Effector memory CD4-positive, alpha-beta T cell (primary cell): ENCODE results near the gene IL12RB2.

Source experiments
- DNase-seq, 3 donors: peaks; one replicate each; pipeline ENCODE4 v3.0.0-alpha.2; 2020
- H3K27ac ChIP-seq: 2 replicates; pipeline ENCODE4 v1.7.0; 2013; ENCODE audit warnings: mild to moderate bottlenecking, low read length, moderate library complexity; ENCODE audit not compliant: insufficient read depth, poor library complexity, severe bottlenecking
- H3K27me3 ChIP-seq: replicated peaks from 2 replicates; pipeline ENCODE4 v1.7.0; 2013; ENCODE audit warnings: mild to moderate bottlenecking, low read length; ENCODE audit not compliant: insufficient read depth, control insufficient read depth, poor library complexity, severe bottlenecking
- H3K36me3 ChIP-seq: 2 replicates; pipeline ENCODE4 v1.7.0; 2013; ENCODE audit warnings: mild to moderate bottlenecking, low read length, moderate library complexity; ENCODE audit not compliant: control insufficient read depth, insufficient read depth
- H3K4me1 ChIP-seq: 2 replicates; pipeline ENCODE4 v1.7.0; 2013; ENCODE audit warnings: low read length, mild to moderate bottlenecking; ENCODE audit not compliant: control insufficient read depth, insufficient read depth, poor library complexity, severe bottlenecking
- H3K4me3 ChIP-seq: 2 replicates; pipeline ENCODE4 v1.7.0; 2013; ENCODE audit warnings: low read length, low read depth, mild to moderate bottlenecking; ENCODE audit not compliant: insufficient read depth, poor library complexity, severe bottlenecking
- H3K9me3 ChIP-seq: 2 replicates; pipeline ENCODE4 v1.7.0; 2013; ENCODE audit warnings: mild to moderate bottlenecking, low read length, moderate library complexity; ENCODE audit not compliant: control insufficient read depth
- total RNA-seq, 3 donors: gene quantifications; one replicate each; lab custom pipeline; 2026; lab: John Stamatoyannopoulos, UW

The IL12RB2 gene, protein sequence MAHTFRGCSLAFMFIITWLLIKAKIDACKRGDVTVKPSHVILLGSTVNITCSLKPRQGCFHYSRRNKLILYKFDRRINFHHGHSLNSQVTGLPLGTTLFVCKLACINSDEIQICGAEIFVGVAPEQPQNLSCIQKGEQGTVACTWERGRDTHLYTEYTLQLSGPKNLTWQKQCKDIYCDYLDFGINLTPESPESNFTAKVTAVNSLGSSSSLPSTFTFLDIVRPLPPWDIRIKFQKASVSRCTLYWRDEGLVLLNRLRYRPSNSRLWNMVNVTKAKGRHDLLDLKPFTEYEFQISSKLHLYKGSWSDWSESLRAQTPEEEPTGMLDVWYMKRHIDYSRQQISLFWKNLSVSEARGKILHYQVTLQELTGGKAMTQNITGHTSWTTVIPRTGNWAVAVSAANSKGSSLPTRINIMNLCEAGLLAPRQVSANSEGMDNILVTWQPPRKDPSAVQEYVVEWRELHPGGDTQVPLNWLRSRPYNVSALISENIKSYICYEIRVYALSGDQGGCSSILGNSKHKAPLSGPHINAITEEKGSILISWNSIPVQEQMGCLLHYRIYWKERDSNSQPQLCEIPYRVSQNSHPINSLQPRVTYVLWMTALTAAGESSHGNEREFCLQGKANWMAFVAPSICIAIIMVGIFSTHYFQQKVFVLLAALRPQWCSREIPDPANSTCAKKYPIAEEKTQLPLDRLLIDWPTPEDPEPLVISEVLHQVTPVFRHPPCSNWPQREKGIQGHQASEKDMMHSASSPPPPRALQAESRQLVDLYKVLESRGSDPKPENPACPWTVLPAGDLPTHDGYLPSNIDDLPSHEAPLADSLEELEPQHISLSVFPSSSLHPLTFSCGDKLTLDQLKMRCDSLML
- 11.2 to 40.1 (median 12.2) reads per million in 3 donors for total RNA-seq

DNA sequence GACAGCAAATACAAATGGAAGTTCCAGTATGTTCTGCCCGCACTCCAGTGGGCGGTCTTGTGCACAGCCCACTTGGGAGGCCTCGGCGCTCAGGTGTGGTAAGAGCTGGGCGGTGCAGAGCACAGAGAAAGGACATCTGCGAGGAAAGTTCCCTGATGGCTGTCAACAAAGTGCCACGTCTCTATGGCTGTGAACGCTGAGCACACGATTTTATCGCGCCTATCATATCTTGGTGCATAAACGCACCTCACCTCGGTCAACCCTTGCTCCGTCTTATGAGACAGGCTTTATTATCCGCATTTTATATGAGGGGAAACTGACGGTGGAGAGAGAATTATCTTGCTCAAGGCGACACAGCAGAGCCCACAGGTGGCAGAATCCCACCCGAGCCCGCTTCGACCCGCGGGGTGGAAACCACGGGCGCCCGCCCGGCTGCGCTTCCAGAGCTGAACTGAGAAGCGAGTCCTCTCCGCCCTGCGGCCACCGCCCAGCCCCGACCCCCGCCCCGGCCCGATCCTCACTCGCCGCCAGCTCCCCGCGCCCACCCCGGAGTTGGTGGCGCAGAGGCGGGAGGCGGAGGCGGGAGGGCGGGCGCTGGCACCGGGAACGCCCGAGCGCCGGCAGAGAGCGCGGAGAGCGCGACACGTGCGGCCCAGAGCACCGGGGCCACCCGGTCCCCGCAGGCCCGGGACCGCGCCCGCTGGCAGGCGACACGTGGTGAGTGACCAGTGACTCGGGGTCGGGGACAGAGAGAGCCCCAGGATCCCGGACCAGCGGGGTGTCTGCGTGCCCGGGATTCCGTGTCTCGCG lies at the start of gene IL12RB2:
Gene IL12RB2, plus strand, starts transcription at position 623 of the 810 bp plus-strand sequence. CDS start 12,496 bp downstream, outside the sequence.
- Histone ChIP-seq H3K36me3 (no peaks in the 10 kb centered on the region), H3K4me1 (peaks cover 10% of the 10 kb centered on the region), H3K9me3 (no peaks in the 10 kb centered on the region), H3K4me3 (peak within 1 kb of the TSS; percentile 29), H3K27me3 (peaks cover 6% of the 10 kb centered on the region), H3K27ac (no peak within 1 kb of the TSS)
- peak in 1 of 3 donors; percentile 40 for DNase-seq

DNA sequence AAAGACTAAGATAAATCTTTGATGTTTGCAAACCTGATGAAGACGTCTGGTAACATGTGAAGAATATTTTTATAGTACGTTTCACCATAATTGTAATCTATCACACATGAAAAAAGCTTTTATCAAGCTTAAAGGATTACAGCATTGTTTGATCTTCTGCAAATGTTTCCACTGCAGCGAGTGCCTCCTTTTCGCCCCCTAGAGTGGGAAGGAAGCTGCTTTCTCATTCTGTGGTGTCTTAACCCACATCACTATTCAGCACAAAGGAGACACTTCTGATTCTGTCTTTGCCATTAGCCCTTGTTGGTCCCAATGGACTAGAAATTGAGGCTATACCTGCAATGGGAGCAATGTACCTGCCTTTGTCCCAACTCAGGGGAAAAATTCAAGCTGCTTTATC lies 46.0 kb upstream of the IL12RB2 start:
- Histone ChIP-seq H3K27me3 (no peaks in the 10 kb centered on the region), H3K27ac (no peak overlapping the region), H3K36me3 (no peaks in the 10 kb centered on the region), H3K4me3 (no peak overlapping the region), H3K4me1 (peaks cover 4% of the 10 kb centered on the region), H3K9me3 (no peaks in the 10 kb centered on the region)
- DNase-seq, result peak in 1 of 3 donors; percentile 0

DNA sequence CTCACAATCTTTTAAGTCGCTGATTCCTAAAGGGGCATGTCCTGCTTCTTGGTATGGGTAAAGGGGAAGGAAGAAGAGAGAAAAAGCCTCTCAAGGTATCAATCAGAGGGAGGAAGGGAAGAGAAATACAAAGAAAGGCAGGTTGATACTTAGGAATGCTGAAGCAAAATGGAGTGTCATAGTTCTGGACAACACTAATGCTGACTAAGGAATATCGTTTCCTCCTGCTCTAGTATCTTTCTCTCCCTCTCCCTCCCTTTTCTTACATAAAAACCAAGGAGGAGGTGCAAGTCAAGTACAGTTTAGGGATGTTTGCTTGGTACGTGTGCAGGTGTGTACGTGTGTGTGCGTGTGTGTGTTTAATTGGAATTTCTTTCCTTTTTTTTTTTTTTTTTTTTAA lies 44.9 kb upstream of the IL12RB2 start:
- Histone ChIP-seq H3K9me3 (no peaks in the 10 kb centered on the region), H3K4me3 (no peak overlapping the region), H3K27ac (no peak overlapping the region), H3K4me1 (peaks cover 4% of the 10 kb centered on the region), H3K27me3 (no peaks in the 10 kb centered on the region), H3K36me3 (no peaks in the 10 kb centered on the region)
- no peak for DNase-seq

DNA sequence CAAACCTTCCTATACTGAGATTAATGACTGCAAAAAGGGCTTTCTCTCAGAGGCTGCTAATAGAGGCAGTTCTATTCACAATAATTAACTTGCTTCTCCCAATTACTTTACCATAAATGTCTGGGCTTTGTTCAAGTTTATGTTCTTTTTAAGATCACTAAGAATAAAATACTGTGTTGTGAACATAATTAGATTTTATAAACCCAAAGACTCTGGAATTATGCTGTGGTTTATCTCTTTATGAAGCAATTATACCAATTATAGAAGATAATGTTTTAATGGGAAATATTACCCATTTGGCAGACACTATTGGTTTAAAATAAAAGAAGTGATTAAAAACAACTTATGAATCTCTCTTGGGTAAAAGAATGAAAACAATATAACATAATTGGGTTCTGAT lies 43.5 kb upstream of the IL12RB2 start:
- H3K36me3 ChIP-seq, result no peaks in the 10 kb centered on the region
- peaks cover 4% of the 10 kb centered on the region for H3K4me1 ChIP-seq
- DNase-seq, result no peak
- no peaks in the 10 kb centered on the region for H3K27me3 ChIP-seq
- H3K27ac ChIP-seq, result no peak overlapping the region
- H3K4me3 ChIP-seq, result no peak overlapping the region
- H3K9me3 ChIP-seq, result no peaks in the 10 kb centered on the region

DNA sequence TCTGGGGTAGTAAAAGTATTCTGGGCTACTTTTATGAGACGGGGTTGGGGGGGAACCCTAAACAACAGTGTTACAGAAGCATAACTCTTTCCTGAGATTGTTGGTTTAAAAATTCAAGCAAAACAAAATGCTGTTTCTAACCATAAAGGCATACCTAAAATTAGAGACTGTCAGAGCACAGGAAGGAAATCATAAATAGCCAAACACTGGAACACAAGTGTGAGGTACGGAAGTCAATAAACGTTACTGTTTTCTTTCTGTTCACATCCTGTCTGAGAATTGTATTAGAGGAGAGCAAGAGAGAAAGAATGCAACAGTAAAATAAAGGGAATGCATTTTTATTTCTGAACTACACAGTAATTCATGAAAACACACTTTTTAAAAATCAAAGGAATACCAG lies 42.8 kb upstream of the IL12RB2 start:
- no peaks in the 10 kb centered on the region for H3K36me3 ChIP-seq
- no peaks in the 10 kb centered on the region for H3K27me3 ChIP-seq
- H3K9me3 ChIP-seq, result no peaks in the 10 kb centered on the region
- H3K27ac ChIP-seq, result no peak overlapping the region
- no peak for DNase-seq
- H3K4me3 ChIP-seq, result peak overlapping the region; percentile 6
- H3K4me1 ChIP-seq, result peaks cover 4% of the 10 kb centered on the region

DNA sequence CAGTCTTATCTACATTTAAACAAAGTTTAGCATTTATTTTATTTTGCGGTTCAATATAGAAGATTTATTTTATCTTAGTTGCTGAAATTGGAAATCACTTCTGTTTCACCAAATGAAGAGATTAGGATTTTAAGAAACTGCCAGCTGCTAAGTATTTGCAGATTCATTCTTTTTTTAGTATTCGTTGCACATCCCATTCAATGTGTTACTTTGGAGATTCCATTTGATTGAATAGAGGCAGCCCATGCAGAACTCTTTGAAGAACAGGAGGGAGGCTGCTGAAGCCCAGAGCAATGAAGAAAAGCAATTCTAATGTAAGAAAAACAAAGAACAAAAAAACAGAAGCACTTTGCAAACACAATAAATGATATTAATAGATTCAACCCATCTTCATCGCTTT lies 38.6 kb upstream of the IL12RB2 start:
- Histone ChIP-seq H3K4me1 (no peaks in the 10 kb centered on the region), H3K36me3 (no peaks in the 10 kb centered on the region), H3K27ac (no peak overlapping the region), H3K9me3 (no peaks in the 10 kb centered on the region), H3K27me3 (no peaks in the 10 kb centered on the region), H3K4me3 (no peak overlapping the region)
- DNase-seq, result no peak

DNA sequence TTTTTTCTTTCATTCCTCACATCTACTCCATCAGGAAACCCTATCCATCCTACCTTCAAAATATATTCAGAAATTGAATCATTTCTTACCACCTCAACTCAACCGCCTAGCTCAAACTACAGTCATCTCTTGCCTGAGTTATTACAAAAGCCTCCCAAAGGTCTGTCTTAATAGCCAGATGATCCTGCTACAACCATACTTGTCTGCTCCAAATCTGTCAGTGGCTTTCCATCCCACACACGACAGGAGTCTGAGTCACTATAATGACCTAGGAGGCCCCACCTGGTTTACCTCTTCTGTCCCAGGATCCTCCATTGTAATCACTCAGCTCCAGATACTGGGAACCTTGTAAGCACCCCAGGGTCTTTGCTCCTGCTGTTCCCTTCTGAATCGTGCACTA lies 37.1 kb upstream of the IL12RB2 start:
- H3K9me3 ChIP-seq, result no peaks in the 10 kb centered on the region
- no peak for DNase-seq
- H3K27ac ChIP-seq, result no peak overlapping the region
- H3K4me3 ChIP-seq, result no peak overlapping the region
- no peaks in the 10 kb centered on the region for H3K27me3 ChIP-seq
- H3K36me3 ChIP-seq, result no peaks in the 10 kb centered on the region
- no peaks in the 10 kb centered on the region for H3K4me1 ChIP-seq

DNA sequence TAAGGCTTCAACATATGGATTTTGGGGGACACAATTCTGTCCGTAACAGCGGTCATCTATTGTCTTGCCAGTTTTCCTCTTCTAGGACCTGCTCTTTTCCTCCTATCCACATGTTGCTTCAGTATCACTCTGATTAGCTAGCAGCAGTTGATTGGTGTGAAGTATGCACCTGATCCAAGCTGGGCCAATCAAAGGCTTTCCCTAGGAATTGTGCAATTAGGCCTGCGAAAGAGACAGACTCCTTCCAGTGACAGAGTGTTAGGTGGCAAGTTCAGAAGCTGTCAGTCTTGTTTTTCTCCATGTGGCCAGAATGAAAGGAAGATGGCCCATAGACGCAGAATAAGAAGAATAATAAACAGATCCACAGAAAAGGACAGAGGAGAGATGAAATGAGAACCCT lies 34.1 kb upstream of the IL12RB2 start:
- no peaks in the 10 kb centered on the region for H3K4me1 ChIP-seq
- no peak for DNase-seq
- no peaks in the 10 kb centered on the region for H3K27me3 ChIP-seq
- H3K9me3 ChIP-seq, result no peaks in the 10 kb centered on the region
- H3K27ac ChIP-seq, result no peak overlapping the region
- no peak overlapping the region for H3K4me3 ChIP-seq
- H3K36me3 ChIP-seq, result no peaks in the 10 kb centered on the region

DNA sequence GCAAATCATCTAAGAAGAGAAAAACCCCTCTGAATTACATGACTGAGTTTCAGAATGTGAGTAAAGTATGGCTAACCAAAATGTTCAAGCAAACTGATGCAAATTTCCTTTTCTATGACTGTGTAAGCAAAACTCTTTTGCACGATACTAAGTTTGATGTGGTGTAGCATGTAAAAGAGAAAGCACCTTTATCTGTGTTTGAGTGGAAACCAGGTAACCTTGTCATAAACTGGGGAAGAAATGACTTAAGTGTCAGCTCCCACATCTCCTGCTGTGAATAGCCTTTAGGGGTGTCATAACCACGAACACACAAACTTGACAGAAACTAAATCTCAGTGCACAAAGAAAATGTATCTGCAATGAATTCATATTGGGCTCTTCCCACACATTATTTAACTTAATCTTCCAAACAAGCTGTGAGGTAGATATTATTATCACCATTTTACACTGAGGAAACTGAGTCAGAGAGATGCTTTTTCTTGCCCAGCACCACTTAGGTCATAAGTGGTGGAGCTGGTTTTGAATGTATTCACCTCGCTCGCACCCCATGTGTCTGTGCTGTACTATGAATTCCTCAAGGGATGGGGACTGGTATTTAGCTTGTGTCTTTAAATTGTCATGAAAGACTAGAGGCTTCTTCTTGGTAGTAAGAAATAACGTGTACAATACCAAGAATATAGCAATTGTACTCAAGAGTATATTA lies 32.9 kb upstream of the IL12RB2 start:
- Histone ChIP-seq H3K4me3 (no peak overlapping the region), H3K27ac (no peak overlapping the region), H3K4me1 (no peaks in the 10 kb centered on the region), H3K9me3 (no peaks in the 10 kb centered on the region), H3K36me3 (no peaks in the 10 kb centered on the region), H3K27me3 (no peaks in the 10 kb centered on the region)
- no peak for DNase-seq
